ENCODE data around the gene CLTRN.
A peak's percentile ranks its signal among the peaks of the same experiment; 100 is the strongest.

DNA sequence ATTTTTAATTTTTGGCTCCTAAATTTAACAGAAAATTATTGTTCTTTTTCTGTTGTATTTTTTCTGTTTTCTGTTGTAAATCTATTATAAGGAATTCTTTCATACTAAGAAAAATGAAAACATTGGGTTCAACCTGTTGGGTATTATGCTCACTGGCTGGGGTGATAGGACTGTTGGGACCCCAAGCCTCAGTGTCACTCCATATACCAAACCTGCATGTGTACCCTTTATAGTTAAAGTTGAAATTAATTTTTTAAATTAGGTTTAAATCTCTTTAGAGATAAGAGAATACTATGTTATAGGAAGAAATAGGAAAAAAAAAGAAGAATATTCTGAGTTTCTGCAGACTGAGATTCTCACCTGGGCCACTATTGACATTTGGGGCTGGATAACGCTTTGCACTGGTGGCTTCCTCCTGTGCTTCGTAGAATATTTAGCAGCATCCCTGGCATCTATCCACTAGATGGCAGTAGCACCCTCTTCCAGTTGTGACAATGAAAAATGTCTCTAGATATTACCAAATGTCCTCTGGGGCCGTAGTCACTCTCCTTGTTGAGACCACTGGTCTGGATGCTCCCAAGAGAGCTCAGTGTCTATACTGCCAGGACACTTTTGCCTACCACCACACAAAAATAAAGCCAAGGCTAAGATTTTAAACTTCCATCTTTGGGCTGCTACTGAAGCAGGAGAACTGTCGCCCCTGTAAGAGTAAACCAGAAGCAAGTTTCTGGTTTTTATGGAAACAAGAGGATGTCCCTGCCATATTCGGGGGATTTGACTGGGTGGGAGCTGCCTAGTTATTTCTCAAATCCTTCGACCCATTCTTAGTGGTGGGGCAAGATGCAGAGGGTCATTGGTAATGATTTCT, 22.4 kb upstream of the CLTRN start:
- TF ChIP-seq CTCF (IDR thresholded peaks at IDR 0.05) = peak; percentile 17 to 65 (median 56)
- TF ChIP-seq POLR2AphosphoS5 (IDR thresholded peaks at IDR 0.05) = no peak
